ENCODE measurements around the gene MS4A8.

GRCh38 chr11:60765355-60765754 is 65.9 kb downstream of the MS4A8 start:
- no peak for TF ChIP-seq POLR2AphosphoS5 (IDR thresholded peaks at IDR 0.05)
- TF ChIP-seq CTCF (IDR thresholded peaks at IDR 0.05 in 8 of 11, conservative IDR thresholded peaks at IDR 0.05 in 3 of 11): no peak

All from spleen (tissue), 7 donors.